GM21390 (cell line): Measurements from ENCODE around the gene IGFLR1.

ENCODE experiments used
- ATAC-seq: cut with Tn5 transposase; IDR thresholded peaks from one replicate; pipeline ENCODE4 v1.9.1; 2021; ENCODE audit not compliant: unreplicated experiment

The IGFLR1 gene

GRCh38 chr19:35756377-35757230 is 14.4 kb upstream of the IGFLR1 start, which contains the start of gene HSPB6:
Gene HSPB6, minus strand, starts transcription at chr19:35757029. Its CDS starts 21 bp downstream, at chr19:35757008.
- ATAC-seq = no peak

GRCh38 chr19:35755550-35756376 is 13.5 kb upstream of the IGFLR1 start:
- ATAC-seq = no peak

GRCh38 chr19:35755131-35755549 is 12.9 kb upstream of the IGFLR1 start:
- ATAC-seq = no peak

GRCh38 chr19:35754370-35755130 is 12.3 kb upstream of the IGFLR1 start:
- no peak for ATAC-seq

GRCh38 chr19:35753634-35754369 is 11.6 kb upstream of the IGFLR1 start:
- no peak for ATAC-seq

- ATAC-seq = no peak
Observed at GRCh38 chr19:35752746-35753350, 10.6 kb upstream of the IGFLR1 start.

- no peak for ATAC-seq
Observed at GRCh38 chr19:35751839-35752745, 9.8 kb upstream of the IGFLR1 start.

GRCh38 chr19:35750167-35750566 is 7.9 kb upstream of the IGFLR1 start:
- ATAC-seq = no peak

- peak; percentile 63 for ATAC-seq
Observed at GRCh38 chr19:35748106-35749020, 6.1 kb upstream of the IGFLR1 start, which contains the start of gene LIN37. Gene LIN37, plus strand, starts transcription at chr19:35748576. Its CDS starts 149 bp downstream, at chr19:35748725.

- ATAC-seq = no peak
Observed at GRCh38 chr19:35746531-35746930, 4.3 kb upstream of the IGFLR1 start.

GRCh38 chr19:35746087-35746462 is 3.8 kb upstream of the IGFLR1 start:
- ATAC-seq = no peak

GRCh38 chr19:35745328-35746086 is 3.3 kb upstream of the IGFLR1 start, which contains the start of the genes PSENEN and U2AF1L4:
Gene PSENEN, plus strand, starts transcription at chr19:35745651. Its CDS starts 280 bp downstream, at chr19:35745931.
Gene U2AF1L4, minus strand, starts transcription at chr19:35745418. Its CDS starts 27 bp downstream, at chr19:35745391.
- ATAC-seq = peak; percentile 40

- ATAC-seq = peak; percentile 34
Observed at GRCh38 chr19:35744430-35745327, 2.4 kb upstream of the IGFLR1 start.

GRCh38 chr19:35743640-35744429 is 1.6 kb upstream of the IGFLR1 start:
- ATAC-seq = no peak

GRCh38 chr19:35741203-35741515 is 1.1 kb downstream of the IGFLR1 start:
- no peak for ATAC-seq
